OCI-LY1 (cell line): ENCODE measurements around the gene GPR107.

Experiments used
- EZH2 ChIP-seq: fragments of 200-600 bp; sonication (generic), shearing (Covaris generic); IDR thresholded peaks from 2 replicates; pipeline ENCODE4 v1.8.0; 2017; ENCODE audit warnings: borderline replicate concordance, mixed run types, mild to moderate bottlenecking, antibody characterized with exemption, low read length, moderate library complexity, mixed read lengths
- TF ChIP-seq, protein P1 (sequence below): fragments of 200-600 bp; sonication (generic), shearing (Covaris generic); IDR thresholded peaks from 2 replicates; pipeline ENCODE4 v1.5.1; 2017; ENCODE audit warnings: mild to moderate bottlenecking, antibody characterized with exemption, low read length, moderate library complexity, mixed read lengths

- TF ChIP-seq, protein P1, sequence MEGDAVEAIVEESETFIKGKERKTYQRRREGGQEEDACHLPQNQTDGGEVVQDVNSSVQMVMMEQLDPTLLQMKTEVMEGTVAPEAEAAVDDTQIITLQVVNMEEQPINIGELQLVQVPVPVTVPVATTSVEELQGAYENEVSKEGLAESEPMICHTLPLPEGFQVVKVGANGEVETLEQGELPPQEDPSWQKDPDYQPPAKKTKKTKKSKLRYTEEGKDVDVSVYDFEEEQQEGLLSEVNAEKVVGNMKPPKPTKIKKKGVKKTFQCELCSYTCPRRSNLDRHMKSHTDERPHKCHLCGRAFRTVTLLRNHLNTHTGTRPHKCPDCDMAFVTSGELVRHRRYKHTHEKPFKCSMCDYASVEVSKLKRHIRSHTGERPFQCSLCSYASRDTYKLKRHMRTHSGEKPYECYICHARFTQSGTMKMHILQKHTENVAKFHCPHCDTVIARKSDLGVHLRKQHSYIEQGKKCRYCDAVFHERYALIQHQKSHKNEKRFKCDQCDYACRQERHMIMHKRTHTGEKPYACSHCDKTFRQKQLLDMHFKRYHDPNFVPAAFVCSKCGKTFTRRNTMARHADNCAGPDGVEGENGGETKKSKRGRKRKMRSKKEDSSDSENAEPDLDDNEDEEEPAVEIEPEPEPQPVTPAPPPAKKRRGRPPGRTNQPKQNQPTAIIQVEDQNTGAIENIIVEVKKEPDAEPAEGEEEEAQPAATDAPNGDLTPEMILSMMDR, result no peak
- no peak for TF ChIP-seq EZH2
Measured at GRCh38 chr9:130117816-130118632, 64.3 kb downstream of the GPR107 start.
